ENCODE results near the gene LRRC10B. TPM values are rescaled to one million over a fixed set of nuclear protein-coding genes. Genes with fewer than 3 reads are reported as not detected.

Gene LRRC10B
- total RNA-seq, 1 experiment from 2014 or later, result not detected

DNA sequence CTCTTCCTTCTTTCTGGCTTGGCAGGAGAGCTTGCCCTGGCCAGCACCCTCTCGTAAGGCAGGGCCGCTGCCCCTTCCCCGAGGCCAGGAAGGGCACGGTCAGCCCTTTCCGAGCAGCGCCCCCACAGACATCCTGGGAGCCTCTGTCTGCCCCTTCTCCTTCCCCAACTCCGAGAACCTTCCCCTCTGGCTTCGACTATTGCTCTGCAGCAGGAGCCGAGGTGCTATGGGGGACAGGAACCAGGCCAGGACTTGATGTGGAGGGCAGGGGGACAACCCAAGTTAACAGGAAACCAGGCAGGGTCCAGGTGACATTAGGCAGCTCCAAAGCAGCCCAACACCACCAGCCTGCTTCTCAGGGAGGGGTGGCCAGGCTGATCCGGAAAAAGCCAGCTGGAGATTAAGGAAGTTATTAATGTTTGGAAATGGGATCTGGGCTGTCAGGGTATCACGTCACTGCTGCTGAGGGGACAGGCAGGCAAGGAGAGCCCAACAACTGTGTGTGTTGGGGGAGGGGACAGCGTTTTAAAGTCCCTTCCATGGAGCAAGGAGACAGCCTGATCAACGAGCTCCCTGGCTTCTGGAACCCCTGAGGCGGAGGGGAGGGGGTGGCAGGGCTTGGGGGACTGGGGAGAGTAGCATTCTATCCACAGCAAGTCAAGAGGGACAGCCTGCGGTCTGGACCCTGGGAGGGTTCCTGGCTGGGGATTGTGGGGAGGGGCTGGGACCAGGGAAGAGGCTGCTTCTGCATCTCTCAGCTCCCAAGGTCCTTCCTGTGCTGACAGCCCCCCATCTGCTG, 45.0 kb downstream of the LRRC10B start:
- no peak for DNase-seq (ENCODE audit: low read depth)
- in situ Hi-C loops (cut with HindIII; ENCODE audit: low pct_unique_long_range_greater_than_20kb, low sequenced_read_pairs), result no loop called here

DNA sequence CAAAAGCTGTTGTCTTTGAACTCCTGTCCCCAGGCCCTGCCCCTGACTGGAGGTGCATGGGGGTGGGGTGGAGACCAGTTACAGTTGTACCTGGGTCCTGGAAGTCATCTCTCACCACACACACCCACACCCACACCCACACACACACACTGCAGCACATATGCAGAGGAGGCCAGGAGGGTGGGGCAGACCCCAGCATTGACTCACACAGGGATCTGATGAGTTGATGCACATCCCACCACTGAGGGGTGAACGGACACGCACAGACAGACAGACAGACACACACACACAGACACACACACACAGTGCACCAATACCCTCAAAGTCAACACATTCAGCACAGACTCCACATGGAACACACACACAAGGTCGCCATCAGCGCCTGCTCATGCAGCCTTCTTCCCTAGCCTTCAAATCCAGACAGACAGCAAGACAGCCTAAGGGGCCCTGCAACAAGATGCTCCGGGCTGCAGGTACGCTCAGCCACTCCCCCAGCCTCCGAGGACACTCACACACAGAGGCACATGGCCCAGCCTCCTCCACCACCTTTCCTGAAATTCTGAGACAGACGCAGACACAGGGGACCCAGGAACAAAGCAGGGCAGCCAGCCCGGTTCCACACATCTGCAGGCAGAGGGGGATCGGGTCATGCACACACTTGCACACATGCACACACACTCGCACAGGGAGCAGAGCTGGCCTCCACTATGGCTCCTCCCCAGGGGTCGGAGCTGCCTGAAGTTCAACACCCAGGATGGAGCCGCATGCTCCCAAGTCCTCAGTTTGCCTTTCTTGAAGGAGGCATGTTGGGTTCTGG, 45.8 kb downstream of the LRRC10B start:
- no peak for DNase-seq (ENCODE audit: low read depth)
- in situ Hi-C loops (cut with HindIII; ENCODE audit: low pct_unique_long_range_greater_than_20kb, low sequenced_read_pairs), result no loop called here

DNA sequence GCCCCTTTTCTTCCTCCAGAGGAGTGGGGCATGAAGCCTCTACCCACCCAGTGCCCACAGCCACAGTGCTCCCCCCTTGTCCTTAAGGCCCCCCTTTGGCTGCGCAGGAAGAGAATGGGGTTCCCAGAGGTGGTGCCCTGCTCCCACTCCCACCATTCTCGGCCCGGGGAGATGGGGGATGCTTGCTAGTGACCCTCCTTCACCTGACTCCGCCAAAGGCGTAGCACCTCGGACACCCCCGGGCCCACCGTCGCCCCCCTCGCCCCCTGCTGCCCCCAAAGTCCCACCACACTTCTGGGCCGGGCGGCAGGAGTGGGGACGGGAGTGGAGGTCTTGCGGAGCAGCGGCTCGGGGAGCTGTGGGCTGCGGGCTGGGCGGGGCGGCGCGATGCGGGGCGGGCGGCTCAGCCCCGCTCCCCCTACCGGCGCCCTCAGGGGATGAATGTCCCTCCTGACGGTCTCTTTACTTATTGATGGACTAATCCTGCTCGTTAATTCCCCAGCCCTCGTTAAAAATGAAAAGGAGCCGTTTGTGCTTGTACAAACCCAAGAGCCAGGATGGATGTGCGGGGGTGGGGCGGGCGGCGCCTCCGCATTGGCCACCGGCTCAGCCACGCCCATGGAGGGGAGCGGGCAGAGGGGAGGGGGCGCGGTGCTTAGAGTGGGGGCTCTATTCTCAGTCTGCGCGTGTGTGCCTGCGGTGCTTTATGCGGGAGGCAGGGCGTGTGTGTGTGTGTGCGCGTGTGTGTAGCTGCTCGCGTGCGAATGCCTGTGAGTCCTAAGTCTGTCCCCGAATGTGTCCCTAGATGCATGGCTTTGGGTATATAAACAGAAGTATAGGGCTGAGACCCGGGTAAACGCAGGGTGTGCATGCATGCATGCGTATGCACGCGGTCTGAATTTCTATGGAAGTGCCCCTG, 46.8 kb downstream of the LRRC10B start:
- in situ Hi-C loops (cut with HindIII; ENCODE audit: low pct_unique_long_range_greater_than_20kb, low sequenced_read_pairs), result no loop called here

DNA sequence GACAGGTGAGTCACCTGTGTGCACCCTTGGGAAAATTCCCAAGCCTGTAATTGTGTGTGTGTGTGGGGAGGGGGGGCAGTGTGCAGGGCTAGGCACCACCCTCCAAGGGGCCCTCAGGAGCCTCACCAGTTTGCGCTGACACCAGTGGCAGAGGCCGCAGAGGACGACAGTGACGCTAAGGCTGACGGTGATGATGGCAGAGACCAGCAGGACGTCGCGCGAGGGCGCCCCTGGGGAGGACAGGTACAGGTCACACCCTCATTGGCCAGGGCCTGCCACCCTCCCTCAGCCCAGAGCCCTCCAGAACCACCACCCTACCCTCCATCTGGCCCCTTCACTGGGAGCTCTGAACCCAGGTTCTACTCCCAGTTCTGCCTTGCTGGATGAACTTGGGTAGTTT, 47.4 kb downstream of the LRRC10B start:
- DNase-seq (ENCODE audit: low read depth), result no peak
- in situ Hi-C loops (cut with HindIII; ENCODE audit: low pct_unique_long_range_greater_than_20kb, low sequenced_read_pairs), result no loop called here

More for the DNA sequence above, 46.8 kb downstream of the LRRC10B start:
- no peak for DNase-seq (ENCODE audit: low read depth)

DNA sequence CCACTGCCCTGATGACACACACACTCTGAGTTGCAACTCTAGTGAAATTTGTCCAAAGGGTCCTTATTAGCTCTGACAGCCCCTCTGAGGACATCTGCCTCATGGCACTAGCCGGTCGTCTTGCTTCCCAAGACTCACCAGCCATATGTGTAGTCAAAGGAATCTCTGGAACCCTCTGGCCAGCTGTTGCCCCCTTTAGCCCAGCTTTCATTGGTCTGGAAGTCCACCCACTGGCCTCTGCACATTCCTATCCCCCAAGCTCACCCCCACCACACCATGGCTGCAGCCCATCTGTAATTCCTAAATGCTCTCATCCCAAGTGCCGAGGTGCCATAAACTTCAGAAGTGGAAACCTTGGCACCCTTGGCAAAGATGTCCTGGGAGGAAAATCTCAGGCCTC, 48.1 kb downstream of the LRRC10B start:
- in situ Hi-C loops (cut with HindIII; ENCODE audit: low pct_unique_long_range_greater_than_20kb, low sequenced_read_pairs), result no loop called here
- DNase-seq (ENCODE audit: low read depth), result no peak

Other genes starting within 250 kb of the LRRC10B start
- gene VWCE, start 213.4 kb upstream of the LRRC10B start, total RNA-seq (2014; rRNA removed; shearing (Covaris generic); ENCODE audit: low replicate concordance), result not detected in 2 replicates
- gene DDB1, start 175.6 kb upstream of the LRRC10B start, total RNA-seq (2014; rRNA removed; shearing (Covaris generic); ENCODE audit: low replicate concordance), result 151 and 154 TPM in 2 replicates
- 69.5 and 73.5 TPM in 2 replicates for gene TKFC, start 175.5 kb upstream of the LRRC10B start, total RNA-seq (2014; rRNA removed; shearing (Covaris generic); ENCODE audit: low replicate concordance)
- 56.1 and 59.9 TPM in 2 replicates for gene CYB561A3, start 146.9 kb upstream of the LRRC10B start, total RNA-seq (2014; rRNA removed; shearing (Covaris generic); ENCODE audit: low replicate concordance)
- 13.2 and 31.3 TPM in 2 replicates for gene TMEM138, start 146.4 kb upstream of the LRRC10B start, total RNA-seq (2014; rRNA removed; shearing (Covaris generic); ENCODE audit: low replicate concordance)
- gene TMEM216, start 116.2 kb upstream of the LRRC10B start, total RNA-seq (2014; rRNA removed; shearing (Covaris generic); ENCODE audit: low replicate concordance), result 13.3 and 23.6 TPM in 2 replicates
- gene CPSF7, start 78.8 kb upstream of the LRRC10B start, total RNA-seq (2014; rRNA removed; shearing (Covaris generic); ENCODE audit: low replicate concordance), result 24.5 and 44.8 TPM in 2 replicates
- gene SDHAF2, start 78.6 kb upstream of the LRRC10B start, total RNA-seq (2014; rRNA removed; shearing (Covaris generic); ENCODE audit: low replicate concordance), result 21.6 and 25.1 TPM in 2 replicates
- 0.41 and 2.0 TPM in 2 replicates for gene SYT7, start 72.3 kb downstream of the LRRC10B start, total RNA-seq (2014; rRNA removed; shearing (Covaris generic); ENCODE audit: low replicate concordance)
- gene DAGLA, start 171.6 kb downstream of the LRRC10B start, total RNA-seq (2014; rRNA removed; shearing (Covaris generic); ENCODE audit: low replicate concordance), result 0.74 and 2.4 TPM in 2 replicates
- 2.5 and 7.4 TPM in 2 replicates for gene MYRF, start 243.9 kb downstream of the LRRC10B start, total RNA-seq (2014; rRNA removed; shearing (Covaris generic); ENCODE audit: low replicate concordance)